Measurements from ENCODE around the gene FAM13A.

The FAM13A gene

GRCh38 chr4:88720451-88721428 is 336.2 kb downstream of the FAM13A start:
- no peak for DNase-seq (ENCODE audit: low read depth in 3 of 3)

DNA sequence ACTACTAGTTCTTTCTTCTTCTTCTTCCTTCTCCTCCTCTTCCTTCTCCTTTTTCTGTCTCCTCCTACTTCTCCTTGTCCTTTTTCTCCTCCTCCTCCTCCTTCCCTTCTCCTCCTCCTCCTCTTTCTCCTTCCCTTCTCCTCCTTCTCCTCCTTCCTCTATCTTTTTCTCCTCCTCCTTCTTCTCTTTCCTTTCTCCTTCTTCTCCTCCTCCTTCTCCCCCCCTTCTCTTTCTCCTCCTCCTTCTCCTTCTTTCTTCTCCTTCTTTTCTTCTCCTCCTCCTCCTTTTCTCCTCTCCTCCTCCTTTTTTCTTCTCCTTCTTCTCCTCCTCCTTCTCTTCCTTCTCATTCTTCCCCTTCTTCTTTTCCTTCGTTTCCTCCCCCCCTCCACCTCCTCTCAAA is 337.6 kb downstream of the FAM13A start:
- no peak for DNase-seq (ENCODE audit: low read depth in 3 of 3)

GRCh38 chr4:88718098-88718497 is 338.9 kb downstream of the FAM13A start:
- DNase-seq (ENCODE audit: low read depth in 3 of 3): no peak

GRCh38 chr4:88713782-88714181 is 343.2 kb downstream of the FAM13A start:
- DNase-seq (ENCODE audit: low read depth in 3 of 3): no peak

GRCh38 chr4:88709989-88710388 is 347.0 kb downstream of the FAM13A start:
- no peak for DNase-seq (ENCODE audit: low read depth in 3 of 3)

- DNase-seq (ENCODE audit: low read depth in 3 of 3): no peak
These were observed 350.4 kb downstream of the FAM13A start for GRCh38 chr4:88706574-88706973.

- no peak for DNase-seq (ENCODE audit: low read depth in 3 of 3)
These were observed 351.0 kb downstream of the FAM13A start for GRCh38 chr4:88705805-88706492.

GRCh38 chr4:88705223-88705622 is 351.8 kb downstream of the FAM13A start:
- no peak for DNase-seq (ENCODE audit: low read depth in 3 of 3)

- DNase-seq (ENCODE audit: low read depth in 3 of 3): no peak
These were observed 354.2 kb downstream of the FAM13A start for GRCh38 chr4:88702782-88703181.

DNA sequence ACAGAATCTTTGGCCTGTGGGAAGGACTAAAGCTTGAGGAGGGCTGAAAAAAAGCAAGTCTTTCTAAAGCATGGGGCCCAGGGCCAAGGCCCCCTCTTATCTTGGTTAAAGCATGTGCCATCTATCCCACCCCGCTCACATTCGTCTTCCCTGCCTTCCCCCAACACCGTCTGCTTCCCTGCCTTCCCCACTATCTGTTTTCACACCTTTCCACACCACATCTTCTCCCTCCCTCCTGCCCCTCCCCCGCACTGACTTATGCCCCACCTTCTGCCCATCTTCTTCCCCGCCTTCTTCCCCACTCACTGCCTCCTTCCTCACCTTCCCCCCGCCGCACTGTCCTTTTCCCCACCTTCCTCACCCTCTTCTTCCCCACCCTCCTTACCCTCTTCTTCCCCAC is 358.5 kb downstream of the FAM13A start:
- no peak for DNase-seq (ENCODE audit: low read depth in 3 of 3)

DNA sequence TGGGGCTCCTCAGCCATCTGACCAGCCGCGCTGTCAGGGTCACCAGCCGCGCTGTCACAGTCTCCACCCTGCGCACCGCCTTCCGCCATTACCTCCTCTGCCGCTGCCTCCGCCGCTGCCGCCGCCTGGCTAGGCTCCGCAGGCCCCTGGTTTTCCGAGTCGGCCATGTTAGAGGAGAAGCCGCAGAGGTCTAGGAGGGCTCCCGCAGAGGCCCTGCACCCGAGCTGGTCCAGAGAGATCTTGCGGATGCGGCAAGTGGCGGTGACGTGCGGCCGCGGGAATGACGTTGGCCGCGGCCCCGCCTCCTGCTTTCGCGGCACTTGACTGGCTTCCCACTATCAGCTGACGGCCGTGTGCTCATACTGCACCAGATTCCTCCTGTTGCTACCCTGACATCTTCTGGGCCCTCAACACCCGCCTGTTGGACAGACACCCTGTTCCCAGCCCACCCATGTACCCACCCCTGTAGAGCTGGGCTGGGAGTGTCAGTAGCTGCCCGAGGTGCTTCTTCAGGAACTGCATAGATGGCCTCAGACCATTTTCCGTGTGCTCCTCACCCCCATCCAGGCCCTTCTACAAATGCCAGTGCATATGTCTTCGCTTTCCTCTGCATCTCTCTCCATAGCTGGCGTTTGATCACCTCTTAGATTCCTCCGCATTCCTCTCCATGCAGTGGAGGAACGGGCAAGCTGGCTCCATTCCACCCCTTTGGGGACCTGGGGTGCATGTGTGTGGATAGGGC is 359.2 kb downstream of the FAM13A start, which contains the start of gene NAP1L5:
NAP1L5 (minus strand) TSS at position 242 of the 742 bp plus-strand sequence; CDS start at position 167, 75 bp downstream.
- peak; percentile 28 to 30 (median 29) for DNase-seq (ENCODE audit: low read depth in 3 of 3)

GRCh38 chr4:88697141-88697540 is 359.8 kb downstream of the FAM13A start:
- no peak for DNase-seq (ENCODE audit: low read depth in 3 of 3)

GRCh38 chr4:88696630-88697029 is 360.4 kb downstream of the FAM13A start:
- DNase-seq (ENCODE audit: low read depth in 3 of 3): no peak

GRCh38 chr4:88693792-88694191 is 363.2 kb downstream of the FAM13A start:
- DNase-seq (ENCODE audit: low read depth in 3 of 3): no peak

DNA sequence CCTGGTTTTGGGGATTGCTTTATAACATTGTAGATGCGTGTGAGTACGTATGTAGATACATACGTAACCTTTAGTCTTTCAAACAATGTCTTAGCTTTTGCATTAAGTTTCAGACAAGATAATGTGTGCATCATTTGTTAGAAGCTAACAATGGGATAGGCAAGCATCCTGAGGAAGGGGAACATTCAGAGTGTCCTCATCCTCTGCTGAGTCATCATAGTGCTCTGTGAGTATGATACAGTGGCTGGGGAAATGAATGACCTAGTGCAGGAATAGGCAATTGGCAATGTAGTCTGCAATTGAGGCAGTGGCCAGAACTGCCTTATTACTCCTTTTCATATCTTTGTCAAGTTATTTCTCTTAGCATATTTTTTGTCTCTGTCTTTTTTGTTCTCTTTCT is 366.6 kb downstream of the FAM13A start:
- no peak for DNase-seq (ENCODE audit: low read depth in 3 of 3)

DNA sequence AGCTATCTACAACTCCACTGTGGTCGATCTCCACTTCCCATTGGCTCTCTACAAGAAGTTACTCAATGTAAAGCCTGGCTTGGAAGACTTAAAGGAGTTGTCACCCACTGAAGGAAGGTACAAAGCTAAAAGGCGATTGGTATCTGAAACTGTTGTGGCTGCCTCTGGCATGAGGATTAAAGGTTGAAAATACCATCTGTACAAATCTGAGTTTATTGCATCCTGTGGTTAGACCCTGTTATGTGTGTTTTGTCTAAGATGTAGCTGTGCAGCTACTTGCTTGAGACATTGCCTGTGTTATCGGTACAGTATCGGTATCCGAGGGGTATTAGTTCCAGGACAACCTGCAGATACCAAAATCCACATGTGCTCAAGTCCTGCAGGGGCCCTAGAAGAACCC is 375.8 kb downstream of the FAM13A start:
- no peak for DNase-seq (ENCODE audit: low read depth in 3 of 3)

Data from stimulated activated CD4-positive, alpha-beta T cell treated with anti-CD3 and anti-CD28 coated beads, TNF-alpha, amount 100 ng/mL, for 4 hours (primary cell).